Measurements from ENCODE around the gene FAM13A.

GRCh38 chr4:89071311-89071710 lies 14.3 kb upstream of the FAM13A start:
- no peak for TF ChIP-seq EZH2 (IDR thresholded peaks at IDR 0.05; ENCODE audit: borderline replicate concordance, control insufficient read depth, low read depth, low read length)
- TF ChIP-seq CTCF (IDR thresholded peaks at IDR 0.05 in 2 of 3, conservative IDR thresholded peaks at IDR 0.05 in 1 of 3; ENCODE audit: control insufficient read depth in 2 of 3, extremely low read depth in 1 of 3, insufficient read depth in 1 of 3, low read depth in 3 of 3, low read length in 3 of 3): no peak
- no peak for TF ChIP-seq HCFC1 (IDR thresholded peaks at IDR 0.05; ENCODE audit: low read length)
- no peak for TF ChIP-seq TCF7 (IDR thresholded peaks at IDR 0.05; ENCODE audit: borderline replicate concordance)
- TF ChIP-seq IRF3 (IDR thresholded peaks at IDR 0.05): no peak
- TF ChIP-seq REST (IDR thresholded peaks at IDR 0.05; ENCODE audit: low read depth, low read length): no peak

Data from GM12878 (cell line).